GM19238 (cell line): ENCODE results near the gene TMEM184B.

Experiments
- DNase-seq: peaks from one replicate; pipeline ENCODE4 v3.0.0; 2011; ENCODE audit warnings: low spot score; ENCODE audit not compliant: insufficient read length

Gene TMEM184B

GRCh38 chr22:38282397-38282796 lies 9.6 kb upstream of the TMEM184B start:
- no peak for DNase-seq

GRCh38 chr22:38276166-38276565 lies 3.4 kb upstream of the TMEM184B start:
- DNase-seq, result no peak

DNA sequence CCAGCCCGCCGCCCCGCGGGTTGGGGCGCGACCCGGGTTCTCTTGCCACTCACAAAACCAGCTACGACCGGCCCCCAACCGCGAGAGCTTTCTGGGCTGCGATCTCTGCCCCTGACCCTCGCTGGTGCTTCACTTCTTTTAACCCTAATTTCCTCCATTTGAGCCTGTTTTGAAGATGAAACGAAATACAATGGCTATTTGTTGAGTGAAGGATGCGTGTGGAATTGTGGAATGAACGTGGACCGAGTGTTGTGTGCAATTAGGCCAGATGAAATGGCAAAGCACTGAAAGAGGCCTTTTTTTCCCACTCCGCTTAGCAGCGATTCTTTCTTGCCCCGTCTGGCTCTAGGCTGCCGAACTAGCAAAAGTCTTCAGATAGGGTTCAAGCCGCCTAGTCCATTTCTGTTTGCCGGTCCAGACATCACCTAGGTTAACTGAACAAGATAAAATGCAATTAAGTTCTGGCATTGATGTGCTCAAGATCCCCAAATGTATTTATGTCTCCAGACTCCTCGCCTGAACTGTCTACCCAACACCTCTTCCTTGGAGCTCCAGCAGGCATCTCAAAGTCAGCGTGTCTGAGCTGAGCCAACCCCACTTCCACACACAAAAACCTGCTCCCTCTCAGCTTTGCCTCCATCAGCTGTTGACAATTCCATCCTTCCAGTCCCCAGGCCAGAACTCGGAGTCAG lies 471 bp upstream of the TMEM184B start:
- no peak for DNase-seq

GRCh38 chr22:38271927-38272372 lies 860 bp downstream of the TMEM184B start:
- no peak for DNase-seq

DNA sequence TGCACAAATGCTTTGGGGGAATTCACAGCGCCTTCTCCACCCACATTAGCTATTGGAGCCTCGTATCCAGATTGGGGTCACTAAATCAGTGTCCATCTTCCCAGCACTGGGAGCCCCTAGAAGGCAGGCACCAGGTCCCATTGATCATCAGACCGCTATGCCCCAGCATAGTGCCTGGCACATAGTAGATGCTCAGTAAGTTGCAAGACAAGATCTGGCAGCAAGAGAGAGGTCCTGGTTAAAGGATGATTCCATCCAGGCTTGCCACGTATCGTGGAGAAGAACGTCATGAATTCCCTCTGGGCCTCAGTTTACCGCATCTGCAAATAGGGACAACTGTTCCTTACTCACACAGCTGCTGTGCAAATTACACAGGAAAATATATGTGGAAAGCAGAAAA lies 1.7 kb downstream of the TMEM184B start:
- no peak for DNase-seq

GRCh38 chr22:38270091-38270992 lies 2.5 kb downstream of the TMEM184B start:
- DNase-seq, result no peak

DNA sequence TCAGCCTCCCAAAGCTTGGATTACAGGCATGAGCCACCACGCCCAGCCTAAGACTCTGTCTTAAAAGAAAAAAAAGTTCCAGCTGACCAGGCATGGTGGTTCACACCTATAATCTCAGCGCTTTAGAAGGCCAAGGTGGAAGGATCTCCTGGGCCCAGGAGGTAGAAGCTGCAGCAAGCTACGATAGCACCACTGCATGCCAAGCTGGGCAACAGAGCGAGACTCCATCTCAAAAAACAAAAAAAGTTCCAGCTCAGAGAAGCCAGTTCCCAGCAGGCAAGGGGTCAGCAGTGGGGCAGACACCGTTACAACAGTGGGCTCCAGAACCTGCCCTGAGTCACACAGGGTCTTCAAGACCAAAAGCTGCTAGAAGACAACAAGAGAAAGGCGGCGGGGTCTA lies 3.3 kb downstream of the TMEM184B start:
- DNase-seq, result no peak

- no peak for DNase-seq
Measured at GRCh38 chr22:38267086-38267485, 5.7 kb downstream of the TMEM184B start.

- no peak for DNase-seq
Measured at GRCh38 chr22:38266120-38266519, 6.7 kb downstream of the TMEM184B start.

DNA sequence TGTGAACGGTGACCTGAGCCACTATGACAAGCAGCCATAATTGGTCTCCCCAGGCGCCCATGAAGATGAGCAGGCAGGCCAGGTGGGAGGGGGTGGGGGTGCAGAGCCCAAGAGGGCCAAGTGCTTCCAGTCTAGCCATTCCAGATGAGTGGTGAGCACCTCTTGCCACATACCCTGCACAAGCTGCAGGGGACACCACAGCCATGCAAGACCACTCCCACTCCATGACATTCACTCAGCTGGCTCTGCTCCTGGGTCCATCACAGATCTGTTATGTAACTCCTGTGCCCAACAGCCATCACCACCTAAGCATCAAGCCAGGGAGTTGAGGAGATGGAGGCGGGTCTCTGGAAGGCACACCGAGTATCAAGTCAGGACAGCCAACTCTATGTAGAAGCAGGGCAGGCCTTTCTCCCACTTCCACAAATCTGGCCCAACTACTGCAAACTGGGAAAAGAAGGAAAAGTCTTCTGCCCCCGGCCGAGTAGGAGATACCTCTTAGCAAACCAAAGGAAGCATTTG lies 8.4 kb downstream of the TMEM184B start:
- no peak for DNase-seq

GRCh38 chr22:38262051-38262795 lies 10.6 kb downstream of the TMEM184B start:
- no peak for DNase-seq

DNA sequence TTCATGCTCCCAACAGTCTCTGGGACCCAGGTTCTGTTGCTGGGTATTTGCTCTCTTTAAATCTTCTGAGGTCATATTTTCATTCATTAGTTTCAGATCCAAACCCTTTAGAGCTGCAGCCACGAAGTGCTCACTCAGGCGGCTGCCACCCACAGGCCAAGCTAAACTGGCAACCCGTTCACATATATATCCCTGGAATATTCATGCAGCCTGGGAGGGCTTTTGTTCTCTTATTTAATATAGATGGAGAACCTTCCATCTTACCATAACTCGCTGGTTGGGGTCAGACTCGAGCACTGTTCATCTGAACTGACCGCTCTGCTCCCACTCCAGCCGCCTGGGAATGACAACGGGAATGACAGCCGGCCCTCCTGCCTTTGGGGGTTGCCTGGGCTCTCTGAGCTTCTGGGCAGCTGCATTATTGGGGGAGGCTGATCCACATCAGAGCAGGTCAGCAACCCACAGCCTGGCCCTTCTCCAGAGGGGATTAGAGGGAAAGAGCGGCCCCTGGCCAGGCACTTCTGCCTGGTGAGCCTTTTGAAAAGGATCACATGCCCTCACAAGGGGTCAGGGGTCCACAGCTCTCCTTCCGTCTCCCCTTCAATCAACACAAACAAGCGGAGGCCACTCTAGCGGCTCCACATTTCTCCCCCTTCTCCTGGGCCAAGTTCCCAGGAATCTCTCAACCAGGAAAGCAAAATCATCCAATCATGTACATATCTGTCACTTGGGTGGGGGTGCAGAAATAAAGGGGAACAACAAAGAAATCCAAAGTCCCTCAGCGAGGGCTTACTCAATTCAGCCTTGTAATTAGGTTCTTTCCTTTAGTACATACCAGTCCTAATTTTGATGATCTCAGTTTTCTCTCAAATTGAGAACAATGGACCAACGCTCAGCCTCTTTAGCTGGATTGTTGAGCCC lies 11.8 kb downstream of the TMEM184B start:
- no peak for DNase-seq

- no peak for DNase-seq
Measured at GRCh38 chr22:38259370-38259769, 13.4 kb downstream of the TMEM184B start.

GRCh38 chr22:38258895-38259294 lies 13.9 kb downstream of the TMEM184B start:
- DNase-seq, result no peak

DNA sequence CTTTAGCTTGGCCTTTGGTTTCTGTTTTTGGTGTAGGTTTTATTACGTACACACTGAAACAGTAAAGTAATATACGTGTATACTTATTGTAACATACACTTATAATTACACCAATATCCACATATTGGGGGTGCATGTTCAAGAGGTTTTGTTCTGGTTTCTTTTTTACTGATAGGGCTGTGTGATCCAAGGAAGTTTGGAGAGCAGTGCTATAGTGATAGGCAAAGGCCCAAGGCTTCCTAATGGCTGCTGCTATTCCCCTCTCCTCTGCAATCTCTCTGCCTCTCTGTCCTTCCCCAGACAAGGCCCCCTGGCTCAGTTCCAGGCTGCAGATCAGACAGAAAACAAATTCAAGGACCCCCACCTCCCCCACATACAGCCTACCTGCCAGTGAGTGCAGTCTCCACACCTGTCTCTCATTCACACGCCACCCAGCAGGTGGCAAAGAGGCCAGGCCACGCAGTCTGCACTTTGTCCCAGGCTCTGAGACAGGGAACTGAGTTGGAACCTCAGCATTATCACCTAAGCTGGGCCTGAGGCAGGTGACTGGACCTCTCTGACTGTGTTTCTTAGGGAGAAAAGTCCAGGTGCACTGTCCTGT lies 15.1 kb downstream of the TMEM184B start:
- no peak for DNase-seq

- DNase-seq, result no peak
Measured at GRCh38 chr22:38257181-38257580, 15.6 kb downstream of the TMEM184B start.

DNA sequence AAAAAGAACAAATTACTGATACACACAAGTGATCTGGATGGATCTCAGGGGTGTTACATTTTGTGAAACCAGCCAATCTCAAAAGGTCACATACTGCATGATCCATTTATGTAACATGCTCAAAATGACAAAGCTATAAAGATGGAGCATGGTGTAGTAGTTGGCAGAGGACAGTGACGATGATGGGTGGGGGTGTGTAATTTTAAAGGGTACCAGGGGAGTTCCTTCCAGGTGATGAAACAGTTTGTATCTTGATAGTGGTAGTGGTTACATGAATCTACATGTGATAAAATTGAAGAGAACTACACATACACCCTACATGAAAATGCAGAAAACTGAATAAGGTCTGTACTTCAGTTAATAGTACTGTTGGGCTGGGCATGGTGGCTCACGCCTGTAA lies 17.1 kb downstream of the TMEM184B start:
- DNase-seq, result no peak

- no peak for DNase-seq
Measured at GRCh38 chr22:38251341-38251692, 21.5 kb downstream of the TMEM184B start.

- no peak for DNase-seq
Measured at GRCh38 chr22:38250643-38251340, 22.0 kb downstream of the TMEM184B start.
